ENCODE measurements around the gene KCNQ2.

The KCNQ2 gene

DNA sequence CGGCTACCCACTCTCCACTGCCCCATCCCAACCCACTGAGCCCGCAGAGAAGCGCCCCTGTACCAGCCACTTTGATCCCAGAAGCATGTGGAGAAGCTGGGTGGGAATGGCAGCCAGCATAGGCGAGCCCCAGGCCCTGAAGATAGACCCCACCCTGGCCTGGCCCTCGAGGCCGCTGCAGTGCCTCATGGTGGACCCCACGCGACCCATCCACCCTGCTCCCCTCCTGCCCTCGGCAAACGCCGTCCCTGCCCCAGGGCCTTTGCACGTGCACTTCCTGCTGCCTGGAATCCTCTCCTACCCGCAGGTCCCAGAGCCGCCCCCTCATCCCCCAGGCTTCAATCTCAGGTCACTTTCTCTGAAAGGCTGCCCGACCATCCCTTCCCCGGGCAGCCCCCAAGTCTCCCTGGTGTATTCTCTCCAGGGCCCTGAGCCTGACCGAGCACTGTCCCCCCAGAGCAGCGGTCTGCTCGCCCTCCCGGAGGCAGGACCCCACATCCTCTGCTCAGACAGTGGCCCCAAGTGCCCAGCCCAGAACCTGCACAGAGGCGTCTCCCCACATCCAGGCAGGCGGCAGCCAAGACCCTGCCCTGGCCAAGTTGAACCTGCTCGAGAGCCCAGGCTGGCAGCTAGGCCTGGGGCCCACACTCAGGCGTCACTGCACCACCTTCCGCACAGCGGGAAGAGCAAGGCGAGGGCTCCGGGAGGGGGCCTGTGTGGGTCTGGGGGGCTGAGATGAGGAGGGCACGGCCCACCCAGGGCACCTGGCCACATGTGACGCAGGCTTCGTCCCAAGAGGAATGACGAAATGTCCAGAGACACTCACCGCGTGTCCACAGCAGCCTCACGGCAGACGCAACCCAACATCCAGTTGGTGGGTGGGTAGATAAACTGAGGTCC lies 14.0 kb downstream of the KCNQ2 start:
- H3K9ac ChIP-seq (ENCODE audit: low read length) = no peak overlapping the region
- H3K9me2 ChIP-seq (replicated peaks; ENCODE audit: insufficient read depth, low read length) = no peaks in the 10 kb centered on the region
- no peaks in the 10 kb centered on the region for H3K36me3 ChIP-seq (ENCODE audit: low read length)
- no peaks in the 10 kb centered on the region for H4K20me1 ChIP-seq (ENCODE audit: low read depth, low read length)
- no peak overlapping the region for H3K27ac ChIP-seq (ENCODE audit: low read depth, low read length)
- H3K27me3 ChIP-seq (ENCODE audit: low read length) = no peaks in the 10 kb centered on the region
- TF ChIP-seq, protein P1, sequence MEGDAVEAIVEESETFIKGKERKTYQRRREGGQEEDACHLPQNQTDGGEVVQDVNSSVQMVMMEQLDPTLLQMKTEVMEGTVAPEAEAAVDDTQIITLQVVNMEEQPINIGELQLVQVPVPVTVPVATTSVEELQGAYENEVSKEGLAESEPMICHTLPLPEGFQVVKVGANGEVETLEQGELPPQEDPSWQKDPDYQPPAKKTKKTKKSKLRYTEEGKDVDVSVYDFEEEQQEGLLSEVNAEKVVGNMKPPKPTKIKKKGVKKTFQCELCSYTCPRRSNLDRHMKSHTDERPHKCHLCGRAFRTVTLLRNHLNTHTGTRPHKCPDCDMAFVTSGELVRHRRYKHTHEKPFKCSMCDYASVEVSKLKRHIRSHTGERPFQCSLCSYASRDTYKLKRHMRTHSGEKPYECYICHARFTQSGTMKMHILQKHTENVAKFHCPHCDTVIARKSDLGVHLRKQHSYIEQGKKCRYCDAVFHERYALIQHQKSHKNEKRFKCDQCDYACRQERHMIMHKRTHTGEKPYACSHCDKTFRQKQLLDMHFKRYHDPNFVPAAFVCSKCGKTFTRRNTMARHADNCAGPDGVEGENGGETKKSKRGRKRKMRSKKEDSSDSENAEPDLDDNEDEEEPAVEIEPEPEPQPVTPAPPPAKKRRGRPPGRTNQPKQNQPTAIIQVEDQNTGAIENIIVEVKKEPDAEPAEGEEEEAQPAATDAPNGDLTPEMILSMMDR (IDR thresholded peaks at IDR 0.05; ENCODE audit: insufficient read depth, low read length, poor library complexity, severe bottlenecking) = no peak
- no peak for TF ChIP-seq EZH2phosphoT487 (conservative IDR thresholded peaks at IDR 0.05; ENCODE audit: low read length)
- H3K4me2 ChIP-seq (ENCODE audit: low read depth, low read length, poor library complexity, severe bottlenecking) = no peak overlapping the region
- H3K4me3 ChIP-seq (ENCODE audit: insufficient read depth, low read length, poor library complexity, severe bottlenecking) = no peak overlapping the region
- H3F3A ChIP-seq (ENCODE audit: insufficient read depth) = no peaks in the 10 kb centered on the region
- no peaks in the 10 kb centered on the region for H3K9me3 ChIP-seq (ENCODE audit: insufficient read depth, low read length)
- no peaks in the 10 kb centered on the region for H3K79me2 ChIP-seq (ENCODE audit: insufficient read depth, low read length)
- no peak overlapping the region for H2AFZ ChIP-seq (ENCODE audit: low read depth, low read length, severe bottlenecking)

DNA sequence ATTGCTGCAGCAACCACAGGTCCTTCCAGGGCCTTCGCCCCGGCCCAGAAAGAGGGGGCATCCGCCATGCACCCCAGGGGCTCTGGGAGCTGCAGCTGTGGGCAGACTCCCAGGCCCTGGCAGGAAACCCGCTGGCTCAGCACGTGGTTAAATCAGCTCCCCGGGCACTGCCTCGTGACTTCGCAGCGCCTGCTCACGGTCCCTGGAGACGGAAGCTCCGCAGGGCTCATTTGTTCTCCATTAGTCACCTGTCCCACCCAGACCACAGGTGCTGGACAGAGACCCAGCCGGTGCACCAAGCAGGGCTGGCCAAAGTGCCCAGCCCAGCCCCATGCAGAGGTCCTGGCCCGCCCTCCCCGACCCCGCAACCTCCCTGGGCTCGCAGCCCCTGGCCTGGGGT lies 14.7 kb downstream of the KCNQ2 start:
- Histone ChIP-seq H3K9me2 (replicated peaks; ENCODE audit: insufficient read depth, low read length) (no peaks in the 10 kb centered on the region), H3K9ac (ENCODE audit: low read length) (no peak overlapping the region), H2AFZ (ENCODE audit: low read depth, low read length, severe bottlenecking) (no peak overlapping the region), H3F3A (ENCODE audit: insufficient read depth) (no peaks in the 10 kb centered on the region), H3K79me2 (ENCODE audit: insufficient read depth, low read length) (no peaks in the 10 kb centered on the region), H3K36me3 (ENCODE audit: low read length) (no peaks in the 10 kb centered on the region), H3K9me3 (ENCODE audit: insufficient read depth, low read length) (no peaks in the 10 kb centered on the region), H4K20me1 (ENCODE audit: low read depth, low read length) (no peaks in the 10 kb centered on the region), H3K27ac (ENCODE audit: low read depth, low read length) (no peak overlapping the region), H3K4me3 (ENCODE audit: insufficient read depth, low read length, poor library complexity, severe bottlenecking) (no peak overlapping the region), H3K4me2 (ENCODE audit: low read depth, low read length, poor library complexity, severe bottlenecking) (no peak overlapping the region), H3K27me3 (ENCODE audit: low read length) (no peaks in the 10 kb centered on the region)
- TF ChIP-seq, protein P1 (IDR thresholded peaks at IDR 0.05; ENCODE audit: insufficient read depth, low read length, poor library complexity, severe bottlenecking) = no peak
- TF ChIP-seq EZH2phosphoT487 (conservative IDR thresholded peaks at IDR 0.05; ENCODE audit: low read length) = no peak

DNA sequence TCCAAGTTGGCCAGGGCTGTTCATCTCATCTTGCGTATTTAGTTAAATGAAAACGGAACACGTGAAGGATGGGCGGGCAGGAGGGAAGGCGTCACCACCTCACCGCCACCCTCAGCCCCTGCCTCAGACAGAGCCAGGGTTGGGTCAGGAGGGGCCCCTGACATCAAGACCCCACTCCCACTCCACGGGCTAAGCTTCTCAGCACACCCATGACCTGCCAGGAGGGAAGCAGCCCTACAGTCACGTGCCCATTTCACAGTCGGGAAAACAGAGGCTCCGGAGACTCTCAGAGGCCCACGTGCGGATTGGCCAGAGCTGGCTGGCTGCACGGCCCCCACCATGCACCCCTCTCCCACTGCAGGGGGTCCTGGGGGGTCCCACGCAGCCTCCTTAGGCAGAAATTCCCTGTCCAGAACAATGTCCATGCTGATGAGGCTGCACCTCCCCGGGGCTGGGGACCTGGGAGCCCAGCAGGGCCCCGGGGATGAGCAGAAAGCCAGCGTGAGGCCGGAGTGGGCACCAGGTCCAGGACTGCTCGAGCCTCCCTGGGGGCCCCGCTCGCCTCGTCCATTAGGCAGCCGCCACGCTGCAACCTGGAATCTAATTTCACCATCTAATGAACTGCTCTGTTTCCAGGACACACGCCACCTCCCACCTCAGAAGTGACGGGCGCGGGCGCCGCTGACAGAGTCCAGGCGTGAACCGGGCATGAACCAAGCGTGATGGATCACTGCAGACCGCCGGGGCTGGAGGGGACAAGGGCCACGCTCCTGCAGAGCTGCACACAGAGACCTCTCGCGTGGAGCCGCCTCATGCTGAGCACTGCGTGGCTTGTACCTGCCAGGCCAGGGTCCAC lies 15.8 kb downstream of the KCNQ2 start:
- H4K20me1 ChIP-seq (ENCODE audit: low read depth, low read length) = no peaks in the 10 kb centered on the region
- H3K4me3 ChIP-seq (ENCODE audit: insufficient read depth, low read length, poor library complexity, severe bottlenecking) = no peak overlapping the region
- H3K9me2 ChIP-seq (replicated peaks; ENCODE audit: insufficient read depth, low read length) = no peaks in the 10 kb centered on the region
- no peaks in the 10 kb centered on the region for H3K27me3 ChIP-seq (ENCODE audit: low read length)
- no peak overlapping the region for H2AFZ ChIP-seq (ENCODE audit: low read depth, low read length, severe bottlenecking)
- H3F3A ChIP-seq (ENCODE audit: insufficient read depth) = no peaks in the 10 kb centered on the region
- no peaks in the 10 kb centered on the region for H3K79me2 ChIP-seq (ENCODE audit: insufficient read depth, low read length)
- no peaks in the 10 kb centered on the region for H3K36me3 ChIP-seq (ENCODE audit: low read length)
- no peaks in the 10 kb centered on the region for H3K9me3 ChIP-seq (ENCODE audit: insufficient read depth, low read length)
- H3K4me2 ChIP-seq (ENCODE audit: low read depth, low read length, poor library complexity, severe bottlenecking) = no peak overlapping the region
- no peak for TF ChIP-seq EZH2phosphoT487 (conservative IDR thresholded peaks at IDR 0.05; ENCODE audit: low read length)
- TF ChIP-seq, protein P1 (IDR thresholded peaks at IDR 0.05; ENCODE audit: insufficient read depth, low read length, poor library complexity, severe bottlenecking) = no peak
- no peak overlapping the region for H3K27ac ChIP-seq (ENCODE audit: low read depth, low read length)
- no peak overlapping the region for H3K9ac ChIP-seq (ENCODE audit: low read length)

Data from SU-DHL-6 (cell line).